ENCODE data around the gene XPA. TPM values are rescaled to one million over a fixed set of nuclear protein-coding genes. Genes with fewer than 3 reads are reported as not detected.

XPA gene
- total and polyA plus RNA-seq, 2 of the 8 experiments (the other 6 are each of a cell fraction or from before 2014, with no cell fraction given): 0.24 to 2.6 TPM

DNA sequence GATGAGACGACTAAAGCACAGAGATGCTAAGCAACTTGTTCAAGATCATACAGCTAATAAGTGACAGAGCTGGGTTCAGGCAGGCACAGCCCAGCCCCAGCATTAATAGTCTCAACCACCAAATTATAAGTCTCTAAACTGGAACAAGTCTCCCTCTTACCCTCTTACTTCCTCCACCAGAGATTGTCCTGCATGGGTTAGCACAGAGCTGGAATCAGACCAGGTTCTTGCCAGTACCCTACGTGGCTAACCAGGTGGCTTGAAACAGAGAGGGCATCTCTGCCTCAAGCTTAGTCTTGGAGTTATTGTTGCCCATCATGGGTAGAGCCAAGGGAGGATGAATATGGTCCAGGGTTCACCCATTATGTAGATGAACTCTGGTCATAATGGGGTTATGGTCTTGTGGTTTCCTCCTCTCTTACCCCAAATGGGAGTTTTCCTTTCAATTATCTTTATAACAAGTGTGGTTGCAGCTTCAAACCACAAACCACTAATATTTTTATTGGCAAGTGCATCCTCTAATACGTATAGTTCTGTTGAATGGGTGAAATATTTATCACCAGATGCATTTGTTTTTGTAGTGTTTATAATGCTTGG is 8.3 kb upstream of the XPA start (continued):
- TF ChIP-seq, protein P1, sequence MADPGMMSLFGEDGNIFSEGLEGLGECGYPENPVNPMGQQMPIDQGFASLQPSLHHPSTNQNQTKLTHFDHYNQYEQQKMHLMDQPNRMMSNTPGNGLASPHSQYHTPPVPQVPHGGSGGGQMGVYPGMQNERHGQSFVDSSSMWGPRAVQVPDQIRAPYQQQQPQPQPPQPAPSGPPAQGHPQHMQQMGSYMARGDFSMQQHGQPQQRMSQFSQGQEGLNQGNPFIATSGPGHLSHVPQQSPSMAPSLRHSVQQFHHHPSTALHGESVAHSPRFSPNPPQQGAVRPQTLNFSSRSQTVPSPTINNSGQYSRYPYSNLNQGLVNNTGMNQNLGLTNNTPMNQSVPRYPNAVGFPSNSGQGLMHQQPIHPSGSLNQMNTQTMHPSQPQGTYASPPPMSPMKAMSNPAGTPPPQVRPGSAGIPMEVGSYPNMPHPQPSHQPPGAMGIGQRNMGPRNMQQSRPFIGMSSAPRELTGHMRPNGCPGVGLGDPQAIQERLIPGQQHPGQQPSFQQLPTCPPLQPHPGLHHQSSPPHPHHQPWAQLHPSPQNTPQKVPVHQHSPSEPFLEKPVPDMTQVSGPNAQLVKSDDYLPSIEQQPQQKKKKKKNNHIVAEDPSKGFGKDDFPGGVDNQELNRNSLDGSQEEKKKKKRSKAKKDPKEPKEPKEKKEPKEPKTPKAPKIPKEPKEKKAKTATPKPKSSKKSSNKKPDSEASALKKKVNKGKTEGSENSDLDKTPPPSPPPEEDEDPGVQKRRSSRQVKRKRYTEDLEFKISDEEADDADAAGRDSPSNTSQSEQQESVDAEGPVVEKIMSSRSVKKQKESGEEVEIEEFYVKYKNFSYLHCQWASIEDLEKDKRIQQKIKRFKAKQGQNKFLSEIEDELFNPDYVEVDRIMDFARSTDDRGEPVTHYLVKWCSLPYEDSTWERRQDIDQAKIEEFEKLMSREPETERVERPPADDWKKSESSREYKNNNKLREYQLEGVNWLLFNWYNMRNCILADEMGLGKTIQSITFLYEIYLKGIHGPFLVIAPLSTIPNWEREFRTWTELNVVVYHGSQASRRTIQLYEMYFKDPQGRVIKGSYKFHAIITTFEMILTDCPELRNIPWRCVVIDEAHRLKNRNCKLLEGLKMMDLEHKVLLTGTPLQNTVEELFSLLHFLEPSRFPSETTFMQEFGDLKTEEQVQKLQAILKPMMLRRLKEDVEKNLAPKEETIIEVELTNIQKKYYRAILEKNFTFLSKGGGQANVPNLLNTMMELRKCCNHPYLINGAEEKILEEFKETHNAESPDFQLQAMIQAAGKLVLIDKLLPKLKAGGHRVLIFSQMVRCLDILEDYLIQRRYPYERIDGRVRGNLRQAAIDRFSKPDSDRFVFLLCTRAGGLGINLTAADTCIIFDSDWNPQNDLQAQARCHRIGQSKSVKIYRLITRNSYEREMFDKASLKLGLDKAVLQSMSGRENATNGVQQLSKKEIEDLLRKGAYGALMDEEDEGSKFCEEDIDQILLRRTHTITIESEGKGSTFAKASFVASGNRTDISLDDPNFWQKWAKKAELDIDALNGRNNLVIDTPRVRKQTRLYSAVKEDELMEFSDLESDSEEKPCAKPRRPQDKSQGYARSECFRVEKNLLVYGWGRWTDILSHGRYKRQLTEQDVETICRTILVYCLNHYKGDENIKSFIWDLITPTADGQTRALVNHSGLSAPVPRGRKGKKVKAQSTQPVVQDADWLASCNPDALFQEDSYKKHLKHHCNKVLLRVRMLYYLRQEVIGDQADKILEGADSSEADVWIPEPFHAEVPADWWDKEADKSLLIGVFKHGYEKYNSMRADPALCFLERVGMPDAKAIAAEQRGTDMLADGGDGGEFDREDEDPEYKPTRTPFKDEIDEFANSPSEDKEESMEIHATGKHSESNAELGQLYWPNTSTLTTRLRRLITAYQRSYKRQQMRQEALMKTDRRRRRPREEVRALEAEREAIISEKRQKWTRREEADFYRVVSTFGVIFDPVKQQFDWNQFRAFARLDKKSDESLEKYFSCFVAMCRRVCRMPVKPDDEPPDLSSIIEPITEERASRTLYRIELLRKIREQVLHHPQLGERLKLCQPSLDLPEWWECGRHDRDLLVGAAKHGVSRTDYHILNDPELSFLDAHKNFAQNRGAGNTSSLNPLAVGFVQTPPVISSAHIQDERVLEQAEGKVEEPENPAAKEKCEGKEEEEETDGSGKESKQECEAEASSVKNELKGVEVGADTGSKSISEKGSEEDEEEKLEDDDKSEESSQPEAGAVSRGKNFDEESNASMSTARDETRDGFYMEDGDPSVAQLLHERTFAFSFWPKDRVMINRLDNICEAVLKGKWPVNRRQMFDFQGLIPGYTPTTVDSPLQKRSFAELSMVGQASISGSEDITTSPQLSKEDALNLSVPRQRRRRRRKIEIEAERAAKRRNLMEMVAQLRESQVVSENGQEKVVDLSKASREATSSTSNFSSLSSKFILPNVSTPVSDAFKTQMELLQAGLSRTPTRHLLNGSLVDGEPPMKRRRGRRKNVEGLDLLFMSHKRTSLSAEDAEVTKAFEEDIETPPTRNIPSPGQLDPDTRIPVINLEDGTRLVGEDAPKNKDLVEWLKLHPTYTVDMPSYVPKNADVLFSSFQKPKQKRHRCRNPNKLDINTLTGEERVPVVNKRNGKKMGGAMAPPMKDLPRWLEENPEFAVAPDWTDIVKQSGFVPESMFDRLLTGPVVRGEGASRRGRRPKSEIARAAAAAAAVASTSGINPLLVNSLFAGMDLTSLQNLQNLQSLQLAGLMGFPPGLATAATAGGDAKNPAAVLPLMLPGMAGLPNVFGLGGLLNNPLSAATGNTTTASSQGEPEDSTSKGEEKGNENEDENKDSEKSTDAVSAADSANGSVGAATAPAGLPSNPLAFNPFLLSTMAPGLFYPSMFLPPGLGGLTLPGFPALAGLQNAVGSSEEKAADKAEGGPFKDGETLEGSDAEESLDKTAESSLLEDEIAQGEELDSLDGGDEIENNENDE (IDR thresholded peaks at IDR 0.05; ENCODE audit: insufficient replicate concordance, low read length): no peak
- TF ChIP-seq JUND (IDR thresholded peaks at IDR 0.05; ENCODE audit: low read length): no peak
- TF ChIP-seq TAF1 (IDR thresholded peaks at IDR 0.05; ENCODE audit: low read depth, low read length): no peak
- TF ChIP-seq, protein P2, sequence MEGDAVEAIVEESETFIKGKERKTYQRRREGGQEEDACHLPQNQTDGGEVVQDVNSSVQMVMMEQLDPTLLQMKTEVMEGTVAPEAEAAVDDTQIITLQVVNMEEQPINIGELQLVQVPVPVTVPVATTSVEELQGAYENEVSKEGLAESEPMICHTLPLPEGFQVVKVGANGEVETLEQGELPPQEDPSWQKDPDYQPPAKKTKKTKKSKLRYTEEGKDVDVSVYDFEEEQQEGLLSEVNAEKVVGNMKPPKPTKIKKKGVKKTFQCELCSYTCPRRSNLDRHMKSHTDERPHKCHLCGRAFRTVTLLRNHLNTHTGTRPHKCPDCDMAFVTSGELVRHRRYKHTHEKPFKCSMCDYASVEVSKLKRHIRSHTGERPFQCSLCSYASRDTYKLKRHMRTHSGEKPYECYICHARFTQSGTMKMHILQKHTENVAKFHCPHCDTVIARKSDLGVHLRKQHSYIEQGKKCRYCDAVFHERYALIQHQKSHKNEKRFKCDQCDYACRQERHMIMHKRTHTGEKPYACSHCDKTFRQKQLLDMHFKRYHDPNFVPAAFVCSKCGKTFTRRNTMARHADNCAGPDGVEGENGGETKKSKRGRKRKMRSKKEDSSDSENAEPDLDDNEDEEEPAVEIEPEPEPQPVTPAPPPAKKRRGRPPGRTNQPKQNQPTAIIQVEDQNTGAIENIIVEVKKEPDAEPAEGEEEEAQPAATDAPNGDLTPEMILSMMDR (IDR thresholded peaks at IDR 0.05; ENCODE audit: control extremely low read depth in 1 of 3, insufficient read depth in 1 of 3, low read depth in 1 of 3, low read length in 3 of 3): no peak
- TF ChIP-seq, protein P3, sequence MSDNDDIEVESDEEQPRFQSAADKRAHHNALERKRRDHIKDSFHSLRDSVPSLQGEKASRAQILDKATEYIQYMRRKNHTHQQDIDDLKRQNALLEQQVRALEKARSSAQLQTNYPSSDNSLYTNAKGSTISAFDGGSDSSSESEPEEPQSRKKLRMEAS (IDR thresholded peaks at IDR 0.05): no peak
- TF ChIP-seq HDAC6 (IDR thresholded peaks at IDR 0.05; ENCODE audit: low read depth, low read length): no peak
- TF ChIP-seq KDM4A (IDR thresholded peaks at IDR 0.05; ENCODE audit: low read depth, low read length, severe bottlenecking): no peak
- no peak for TF ChIP-seq CHD1 (IDR thresholded peaks at IDR 0.05; ENCODE audit: low read depth, low read length)
